IPS DF 4.7 (cell line): Measurements from ENCODE around the gene IL20RB.
"Not testable (repeated sequence)": the region's sequence is repeated elsewhere in the genome, so short reads cannot be mapped to it uniquely, and the experiment has no call there.

ENCODE experiments used
- DNase-seq: peaks from one replicate; pipeline ENCODE4 v3.0.0-alpha.2; 2013; ENCODE audit warnings: low spot score; ENCODE audit errors: extremely low read depth

The IL20RB gene

GRCh38 chr3:136984837-136985236 is 27.1 kb downstream of the IL20RB start:
- no peak for DNase-seq

- DNase-seq: not testable (repeated sequence)
Measured at GRCh38 chr3:136987398-136987980, 29.7 kb downstream of the IL20RB start.

- DNase-seq: no peak
Measured at GRCh38 chr3:136988651-136989050, 30.9 kb downstream of the IL20RB start.

- no peak for DNase-seq
Measured at GRCh38 chr3:136989781-136990524, 32.2 kb downstream of the IL20RB start.

- no peak for DNase-seq
Measured at GRCh38 chr3:136990826-136991225, 33.0 kb downstream of the IL20RB start.

GRCh38 chr3:136992115-136992514 is 34.3 kb downstream of the IL20RB start:
- DNase-seq: no peak

- DNase-seq: no peak
Measured at GRCh38 chr3:136994772-136995516, 37.2 kb downstream of the IL20RB start.

- DNase-seq: no peak
Measured at GRCh38 chr3:136995652-136996051, 37.9 kb downstream of the IL20RB start.

- no peak for DNase-seq
Measured at GRCh38 chr3:137000039-137000438, 42.3 kb downstream of the IL20RB start.

GRCh38 chr3:137007376-137007775 is 49.6 kb downstream of the IL20RB start:
- DNase-seq: not testable (repeated sequence)

GRCh38 chr3:137008131-137008530 is 50.3 kb downstream of the IL20RB start:
- no peak for DNase-seq

GRCh38 chr3:137008976-137009375 is 51.2 kb downstream of the IL20RB start:
- DNase-seq: no peak

GRCh38 chr3:137010137-137010536 is 52.4 kb downstream of the IL20RB start:
- DNase-seq: no peak

GRCh38 chr3:137011153-137011552 is 53.4 kb downstream of the IL20RB start:
- DNase-seq: no peak

- no peak for DNase-seq
Measured at GRCh38 chr3:137012097-137012501, 54.3 kb downstream of the IL20RB start.

GRCh38 chr3:137013951-137014688 is 56.3 kb downstream of the IL20RB start:
- DNase-seq: peak; percentile 62

GRCh38 chr3:137017316-137017715 is 59.5 kb downstream of the IL20RB start:
- not testable (repeated sequence) for DNase-seq

GRCh38 chr3:137020315-137020714 is 62.5 kb downstream of the IL20RB start:
- no peak for DNase-seq

GRCh38 chr3:137020888-137021287 is 63.1 kb downstream of the IL20RB start:
- no peak for DNase-seq

GRCh38 chr3:137024348-137024747 is 66.6 kb downstream of the IL20RB start:
- DNase-seq: no peak

GRCh38 chr3:137026701-137027100 is 68.9 kb downstream of the IL20RB start:
- no peak for DNase-seq
